Measurements from ENCODE around the gene SNRNP40. TPM values are rescaled to one million over a fixed set of nuclear protein-coding genes. Genes with fewer than 3 reads are reported as not detected.
A peak's percentile ranks its signal among the peaks of the same experiment; 100 is the strongest.
"Not testable (repeated sequence)": the region's sequence is repeated elsewhere in the genome, so short reads cannot be mapped to it uniquely, and the experiment has no call there.

The SNRNP40 gene
- total RNA-seq, 1 donor from 2014 or later: 37.6 TPM

- not testable (repeated sequence) for DNase-seq (ENCODE audit: low spot score)
These were observed 8.8 kb downstream of the SNRNP40 start for GRCh38 chr1:31287791-31288190.

GRCh38 chr1:31282426-31282825, 14.2 kb downstream of the SNRNP40 start:
- DNase-seq (ENCODE audit: low spot score): not testable (repeated sequence)

DNA sequence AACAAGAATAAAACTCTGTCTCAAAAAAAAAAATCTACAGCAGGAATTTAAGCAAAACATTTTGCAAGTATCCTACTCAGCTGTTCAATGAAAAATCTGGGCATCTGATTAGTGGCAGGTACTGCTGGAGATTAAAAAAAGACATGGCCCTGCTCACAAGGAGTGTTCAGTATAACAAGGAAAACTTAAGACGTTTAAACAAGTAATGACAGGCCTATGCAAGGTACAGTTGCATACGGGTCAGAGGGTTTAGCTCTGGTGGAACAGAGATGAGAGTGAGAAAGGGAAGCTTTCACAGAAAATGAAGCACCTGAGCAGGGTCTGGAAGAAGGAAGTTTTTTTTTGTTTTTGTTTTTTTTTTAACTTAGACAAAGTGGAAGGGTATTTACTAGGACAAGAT, 23.0 kb downstream of the SNRNP40 start:
- no peak for DNase-seq (ENCODE audit: low spot score)

DNA sequence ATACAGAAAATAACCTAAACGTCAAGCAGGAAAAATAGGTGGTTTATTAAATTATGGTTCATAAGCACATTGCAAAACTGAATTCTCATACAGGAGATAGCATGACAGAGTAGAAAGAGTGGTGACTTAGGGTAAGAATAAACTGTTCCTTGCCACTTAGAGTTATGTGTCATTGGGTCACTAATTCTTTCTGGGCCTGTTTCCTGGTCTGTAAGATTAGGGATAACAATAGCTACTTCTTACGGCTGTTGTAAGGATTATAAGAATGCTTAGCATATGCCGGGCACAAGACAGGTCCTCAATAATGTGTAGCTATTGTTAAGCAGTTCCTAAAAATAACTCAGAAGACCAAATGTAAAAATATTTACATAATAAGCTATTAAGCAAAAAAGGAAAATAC, 24.2 kb downstream of the SNRNP40 start:
- DNase-seq (ENCODE audit: low spot score): no peak

DNA sequence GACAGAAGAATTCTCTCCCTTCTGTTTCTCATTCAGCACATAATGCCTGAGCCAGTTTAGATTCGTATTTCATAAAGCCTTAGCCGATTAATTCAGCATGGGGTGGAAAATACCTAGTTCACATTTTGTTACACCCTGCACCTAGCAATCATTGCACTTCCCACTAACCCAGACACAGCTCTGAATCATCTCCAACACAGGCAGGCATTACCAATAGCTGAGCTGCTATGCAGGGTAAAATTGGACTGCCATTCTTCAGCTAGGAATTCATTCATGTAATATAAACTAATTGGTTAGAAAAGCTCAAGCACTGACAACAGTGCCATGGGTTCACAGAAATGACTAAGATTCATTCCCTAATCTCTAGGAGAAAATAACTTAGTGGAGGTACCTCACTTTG, 30.0 kb downstream of the SNRNP40 start:
- no peak for DNase-seq (ENCODE audit: low spot score)

DNA sequence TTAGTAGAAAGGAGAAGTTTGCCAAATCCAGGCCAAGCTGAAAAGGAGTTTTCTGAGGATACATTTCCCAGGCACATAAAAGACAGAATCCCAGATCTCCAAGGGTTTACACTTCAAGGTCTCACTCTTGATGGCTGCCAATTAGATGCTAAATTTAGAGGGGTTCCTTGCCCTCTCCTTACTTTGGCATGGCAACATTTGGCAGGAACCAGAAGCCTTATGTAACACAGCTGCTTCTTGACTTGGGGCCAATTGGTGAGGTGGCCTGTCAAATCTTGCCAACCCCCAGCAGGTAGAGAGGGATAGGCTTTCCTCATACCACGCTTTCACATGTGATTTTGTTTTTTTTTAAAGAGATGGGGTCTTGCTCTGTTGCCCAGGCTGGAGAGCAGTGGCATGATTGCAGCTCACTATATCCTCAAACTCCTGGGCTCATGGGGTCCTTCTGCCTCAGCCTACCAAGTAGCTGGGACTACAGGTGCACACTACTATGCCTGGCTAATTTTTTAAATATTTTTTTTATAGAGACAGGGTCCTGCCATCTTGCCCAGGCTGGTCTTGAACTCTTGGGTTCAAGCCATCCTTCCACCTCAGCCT, 31.7 kb downstream of the SNRNP40 start:
- no peak for DNase-seq (ENCODE audit: low spot score)

GRCh38 chr1:31263408-31263807, 33.2 kb downstream of the SNRNP40 start:
- no peak for DNase-seq (ENCODE audit: low spot score)

- not testable (repeated sequence) for DNase-seq (ENCODE audit: low spot score)
These were observed 34.2 kb downstream of the SNRNP40 start for GRCh38 chr1:31262393-31262792.

GRCh38 chr1:31261916-31262315, 34.7 kb downstream of the SNRNP40 start:
- no peak for DNase-seq (ENCODE audit: low spot score)

GRCh38 chr1:31259746-31260145, 36.8 kb downstream of the SNRNP40 start:
- DNase-seq (ENCODE audit: low spot score): no peak

DNA sequence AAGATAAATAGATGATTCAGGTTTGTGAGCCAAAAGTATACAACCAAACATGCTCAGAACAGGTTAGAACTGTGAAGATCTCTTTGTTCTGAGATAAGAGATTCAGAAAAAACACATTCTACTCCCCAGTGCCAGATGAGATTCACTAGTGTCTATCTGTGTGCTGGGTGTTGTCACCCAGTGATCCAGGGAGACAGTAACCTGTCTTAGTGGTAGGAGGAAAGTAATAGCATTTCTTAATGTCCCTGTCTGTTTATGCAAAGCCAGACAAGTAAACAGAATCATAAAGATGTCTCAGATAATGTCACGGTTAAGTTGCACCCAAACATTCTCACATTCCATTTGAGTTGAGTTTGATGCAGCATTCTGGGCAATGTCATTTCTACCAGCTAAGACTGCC, 38.0 kb downstream of the SNRNP40 start:
- no peak for DNase-seq (ENCODE audit: low spot score)

- DNase-seq (ENCODE audit: low spot score): no peak
These were observed 39.4 kb downstream of the SNRNP40 start for GRCh38 chr1:31257213-31257612.

DNA sequence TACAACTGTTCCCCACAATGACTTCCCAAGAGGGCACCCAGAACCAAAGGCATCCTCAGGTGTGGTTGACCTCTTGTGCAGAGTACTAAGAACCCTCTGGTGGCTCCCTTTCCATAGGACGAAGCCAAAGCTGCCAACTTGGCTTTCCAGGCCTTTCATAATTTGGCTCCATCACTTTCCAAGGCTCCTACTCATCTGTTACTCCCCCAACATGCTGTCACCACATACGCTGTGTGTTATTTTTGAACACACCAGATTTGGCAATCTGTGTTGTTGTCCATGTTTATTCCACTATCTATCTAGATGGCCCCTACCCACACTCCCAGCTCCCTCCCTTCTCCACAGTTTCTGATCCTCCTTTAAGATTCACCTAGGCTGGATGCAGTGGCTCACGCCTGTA, 46.7 kb downstream of the SNRNP40 start:
- DNase-seq (ENCODE audit: low spot score): peak; percentile 33

DNA sequence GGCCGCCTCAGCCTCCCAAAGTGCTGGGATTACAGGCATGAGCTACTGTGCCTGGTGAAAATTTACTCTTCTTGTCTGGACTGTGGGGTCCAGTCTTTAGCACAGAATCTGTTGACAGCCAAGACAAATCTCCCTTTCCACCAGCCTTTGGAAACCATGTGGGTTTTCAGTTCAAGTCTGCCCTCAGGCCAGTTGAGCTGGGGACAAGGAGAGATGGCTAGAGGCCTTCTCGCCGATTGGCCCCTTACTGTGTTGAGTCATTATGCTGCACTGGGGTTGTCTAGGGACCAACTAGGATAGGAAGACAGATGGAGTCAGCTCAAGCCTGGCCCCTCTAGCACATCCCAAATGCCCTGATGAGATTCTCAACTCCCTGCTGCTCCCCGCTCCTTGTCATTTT, 48.3 kb downstream of the SNRNP40 start:
- peak; percentile 57 for DNase-seq (ENCODE audit: low spot score)

DNA sequence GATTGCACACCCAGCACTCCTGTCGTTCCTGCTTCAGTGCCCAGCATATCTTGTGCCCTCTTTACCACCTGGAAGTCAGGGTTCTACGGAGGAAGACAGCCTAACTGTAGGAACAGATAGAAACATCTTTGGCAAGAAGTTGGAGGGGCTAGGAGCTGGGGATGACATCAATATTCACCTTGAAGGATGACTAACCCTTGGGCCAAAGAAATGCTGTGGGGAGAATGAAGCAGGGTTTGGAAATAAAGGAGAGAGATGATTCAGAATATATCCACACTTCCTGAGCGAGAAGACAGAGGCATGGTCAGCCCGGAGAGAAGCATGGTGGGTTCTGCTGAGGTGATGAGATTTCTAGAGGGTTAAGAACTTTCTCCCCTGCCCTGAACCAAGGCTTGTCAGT, 52.3 kb downstream of the SNRNP40 start:
- DNase-seq (ENCODE audit: low spot score): no peak

DNA sequence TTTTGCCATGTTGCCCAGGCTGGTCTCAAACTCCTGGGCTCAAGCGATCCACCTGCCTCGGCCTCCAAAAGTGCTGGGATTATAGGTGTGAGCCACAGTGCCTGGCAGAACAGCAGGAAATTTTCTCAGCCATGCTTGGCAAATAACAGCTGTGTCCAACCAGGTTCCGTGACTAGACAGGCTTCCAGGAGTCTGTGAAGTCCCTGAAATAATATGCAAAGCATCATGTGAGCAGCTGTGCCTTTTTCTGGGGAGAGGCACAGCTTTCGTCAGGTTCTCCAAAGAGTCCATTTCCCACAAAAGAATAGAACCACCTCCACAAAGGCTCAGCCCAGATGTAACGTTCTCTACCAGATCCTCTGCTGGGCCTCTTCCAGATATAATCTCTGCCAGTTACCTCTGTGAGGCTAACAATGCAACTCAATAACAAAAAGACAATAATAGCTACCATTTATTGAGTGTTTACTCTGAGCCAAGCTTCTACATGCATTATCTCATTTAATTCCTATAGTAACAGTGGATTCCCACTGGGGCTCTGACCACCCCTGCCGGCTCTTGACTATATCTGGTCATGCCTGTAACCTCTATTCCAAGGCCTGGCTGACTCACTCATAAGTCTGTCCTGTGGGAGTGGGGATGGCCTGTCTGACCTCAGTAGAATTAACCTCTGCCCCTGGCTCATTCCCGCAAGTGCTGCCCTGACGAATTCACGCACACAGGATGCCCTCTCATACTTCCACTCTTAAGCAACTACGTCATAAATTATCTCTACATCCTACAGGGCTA, 52.9 kb downstream of the SNRNP40 start:
- DNase-seq (ENCODE audit: low spot score): no peak

GRCh38 chr1:31241321-31241720, 55.3 kb downstream of the SNRNP40 start:
- no peak for DNase-seq (ENCODE audit: low spot score)

GRCh38 chr1:31239653-31240241, 56.8 kb downstream of the SNRNP40 start, which contains the start of gene NKAIN1:
Gene NKAIN1 (minus strand): TSS chr1:31239887. CDS start chr1:31239547, 340 bp downstream.
- DNase-seq (ENCODE audit: low spot score): no peak

- DNase-seq (ENCODE audit: low spot score): no peak
These were observed 57.5 kb downstream of the SNRNP40 start for GRCh38 chr1:31238986-31239613.

- DNase-seq (ENCODE audit: low spot score): no peak
These were observed 58.0 kb downstream of the SNRNP40 start for GRCh38 chr1:31238612-31238985.

DNA sequence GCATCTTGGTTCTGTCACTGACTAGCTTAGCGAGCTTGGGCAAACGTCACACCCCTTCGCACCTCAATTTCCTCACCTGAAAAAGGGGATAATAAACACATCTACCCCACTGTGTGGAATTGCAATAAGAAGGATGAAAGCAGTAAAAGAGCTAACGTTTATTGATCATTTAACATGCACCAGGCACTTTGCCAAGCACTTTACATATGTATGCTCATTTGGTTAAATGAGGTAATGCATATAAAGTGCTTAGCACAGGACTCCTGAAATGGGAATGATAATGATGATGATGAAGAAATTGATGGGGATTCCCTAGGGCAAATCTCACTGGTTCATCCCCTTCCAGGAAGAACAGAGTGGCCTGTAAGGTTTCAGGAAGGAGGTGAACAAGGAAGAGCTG, 61.7 kb downstream of the SNRNP40 start:
- no peak for DNase-seq (ENCODE audit: low spot score)

GRCh38 chr1:31234123-31234708, 62.4 kb downstream of the SNRNP40 start:
- no peak for DNase-seq (ENCODE audit: low spot score)
